Epithelial cell of proximal tubule (primary cell): ENCODE measurements around the gene LRMDA. TPM values are rescaled to one million over a fixed set of nuclear protein-coding genes. Genes with fewer than 3 reads are reported as not detected.

Experiments used
- DNase-seq: peaks from one replicate; pipeline ENCODE4 v3.0.0-alpha.2; 2011; ENCODE audit warnings: low read depth
- H3K4me3 ChIP-seq: 2 replicates; pipeline ENCODE4 v1.5.1; 2011; ENCODE audit warnings: low read depth, mild to moderate bottlenecking, low read length
- total RNA-seq: library from RNA; depleted of rRNA; stranded (reverse); fragments of >200 nt; gene quantifications from 2 replicates; pipeline ENCODE4 v1.2.3, GENCODE V29; 2015
- TF ChIP-seq, protein P1 (sequence below): conservative IDR thresholded peaks from 2 replicates; pipeline ENCODE4 v1.5.1; 2012; ENCODE audit warnings: low read depth, mild to moderate bottlenecking, low read length

LRMDA gene
- total RNA-seq, 1 donor from 2014 or later: 0.75 TPM

DNA sequence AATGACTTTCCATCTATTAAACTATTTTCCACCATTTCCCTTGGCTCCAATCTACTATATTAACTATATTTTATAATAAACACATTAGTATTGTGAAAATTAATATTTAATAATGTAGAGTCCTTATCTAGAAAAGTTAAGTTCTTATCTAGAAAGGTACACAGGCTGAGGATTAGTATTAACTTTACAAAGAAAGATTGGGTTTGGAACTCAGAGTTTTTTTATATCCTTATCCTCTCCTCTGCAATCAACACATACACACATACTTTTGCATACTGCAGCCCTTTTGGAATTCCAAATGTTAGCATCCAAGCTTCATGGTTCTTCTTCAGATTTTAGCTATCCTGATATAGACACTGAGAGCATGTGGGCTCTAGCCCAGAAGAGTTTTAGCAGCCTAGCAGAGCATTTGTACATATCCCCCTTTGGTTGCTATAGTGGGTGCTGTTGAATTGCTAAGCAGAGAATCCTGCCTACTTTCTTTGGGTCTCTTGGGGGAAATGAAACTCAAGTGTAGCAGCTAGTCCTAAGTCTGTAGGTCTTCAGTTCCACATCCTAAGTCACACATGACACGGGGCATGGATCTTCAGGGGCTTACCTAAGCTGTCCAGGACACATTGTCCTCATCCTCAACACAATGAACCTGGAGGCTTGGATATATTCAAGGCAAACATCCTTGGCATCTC is 874.6 kb downstream of the LRMDA start:
- TF ChIP-seq, protein P1, sequence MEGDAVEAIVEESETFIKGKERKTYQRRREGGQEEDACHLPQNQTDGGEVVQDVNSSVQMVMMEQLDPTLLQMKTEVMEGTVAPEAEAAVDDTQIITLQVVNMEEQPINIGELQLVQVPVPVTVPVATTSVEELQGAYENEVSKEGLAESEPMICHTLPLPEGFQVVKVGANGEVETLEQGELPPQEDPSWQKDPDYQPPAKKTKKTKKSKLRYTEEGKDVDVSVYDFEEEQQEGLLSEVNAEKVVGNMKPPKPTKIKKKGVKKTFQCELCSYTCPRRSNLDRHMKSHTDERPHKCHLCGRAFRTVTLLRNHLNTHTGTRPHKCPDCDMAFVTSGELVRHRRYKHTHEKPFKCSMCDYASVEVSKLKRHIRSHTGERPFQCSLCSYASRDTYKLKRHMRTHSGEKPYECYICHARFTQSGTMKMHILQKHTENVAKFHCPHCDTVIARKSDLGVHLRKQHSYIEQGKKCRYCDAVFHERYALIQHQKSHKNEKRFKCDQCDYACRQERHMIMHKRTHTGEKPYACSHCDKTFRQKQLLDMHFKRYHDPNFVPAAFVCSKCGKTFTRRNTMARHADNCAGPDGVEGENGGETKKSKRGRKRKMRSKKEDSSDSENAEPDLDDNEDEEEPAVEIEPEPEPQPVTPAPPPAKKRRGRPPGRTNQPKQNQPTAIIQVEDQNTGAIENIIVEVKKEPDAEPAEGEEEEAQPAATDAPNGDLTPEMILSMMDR: no peak
- no peak overlapping the region for H3K4me3 ChIP-seq
- DNase-seq: no peak

DNA sequence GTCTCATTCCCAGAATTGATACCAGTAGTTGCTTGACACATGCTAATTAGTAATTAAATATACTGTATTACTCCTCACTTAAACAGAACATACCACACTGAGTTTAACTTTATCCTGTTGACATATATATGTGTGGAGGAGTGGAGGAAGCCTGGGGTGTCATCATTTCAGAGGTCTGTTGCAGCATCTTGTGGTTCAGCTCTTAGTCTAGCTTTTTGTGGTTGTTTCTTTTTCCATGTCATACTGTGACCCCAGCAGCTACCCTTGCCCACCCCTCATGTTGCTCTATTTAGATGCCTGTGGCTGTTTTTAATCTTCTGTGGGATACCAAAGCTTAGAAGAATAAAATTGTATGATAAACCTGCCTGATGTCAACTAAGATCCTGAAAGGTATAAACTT is 875.4 kb downstream of the LRMDA start:
- no peak overlapping the region for H3K4me3 ChIP-seq
- no peak for DNase-seq
- TF ChIP-seq, protein P1: no peak

DNA sequence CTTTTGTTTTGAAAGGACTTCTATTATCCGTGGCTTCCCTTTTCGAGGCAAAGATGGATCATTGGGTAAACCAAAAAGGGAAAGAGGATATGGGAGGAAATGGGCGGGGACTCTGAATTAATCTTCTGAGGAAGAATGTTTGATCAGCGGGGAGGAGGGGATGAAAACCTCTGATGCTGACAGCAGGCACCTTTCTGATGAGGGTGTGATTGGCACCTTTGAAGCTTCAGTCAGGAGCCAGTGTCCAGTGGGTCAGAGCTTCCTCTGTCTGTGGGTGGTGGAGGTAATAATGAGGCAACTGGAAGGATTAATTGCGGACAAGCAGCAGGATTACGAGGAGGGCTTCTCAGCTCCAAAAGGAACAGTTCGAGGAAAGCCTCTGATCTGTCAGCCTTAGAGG is 877.6 kb downstream of the LRMDA start:
- H3K4me3 ChIP-seq: no peak overlapping the region
- no peak for DNase-seq
- TF ChIP-seq, protein P1: no peak

DNA sequence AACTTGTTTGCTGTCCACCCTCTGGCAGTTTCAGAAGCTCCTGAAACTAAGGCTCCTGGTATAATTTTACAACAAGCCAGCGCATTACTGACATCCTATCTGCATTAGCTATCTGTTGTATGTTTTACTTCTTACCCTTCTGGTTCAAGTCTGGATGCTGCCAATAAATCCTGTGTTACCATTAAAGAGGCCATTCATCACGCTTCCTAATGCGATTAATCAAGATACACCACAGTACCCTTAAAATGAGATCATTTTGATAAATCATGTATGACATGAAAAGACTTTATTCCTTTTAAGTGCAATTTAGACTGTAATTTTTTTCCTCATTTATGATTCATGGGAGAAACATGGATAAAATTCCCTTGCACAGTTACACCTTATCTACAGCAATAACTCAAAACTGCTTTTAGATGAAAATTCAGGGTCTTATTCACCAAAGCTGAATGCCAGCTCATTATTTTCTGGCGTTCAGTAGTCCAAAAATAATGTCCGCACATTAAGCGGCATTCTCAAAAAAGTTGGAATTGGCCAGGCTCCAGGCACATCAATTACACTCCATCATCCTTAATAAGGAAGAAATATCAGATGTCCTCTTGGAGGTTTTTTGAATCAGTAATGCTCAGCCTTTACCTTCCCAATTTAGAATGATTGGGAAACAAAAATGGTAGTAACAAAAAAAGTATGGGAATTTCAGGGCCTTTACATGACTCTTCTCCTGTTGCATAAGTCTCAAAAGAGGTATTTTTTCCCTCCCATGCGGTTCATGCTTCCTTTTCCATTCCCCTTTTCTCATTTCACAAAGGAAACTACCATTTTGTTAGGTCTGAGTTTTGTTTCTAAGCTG is 878.5 kb downstream of the LRMDA start:
- DNase-seq: no peak
- no peak overlapping the region for H3K4me3 ChIP-seq
- TF ChIP-seq, protein P1: no peak

DNA sequence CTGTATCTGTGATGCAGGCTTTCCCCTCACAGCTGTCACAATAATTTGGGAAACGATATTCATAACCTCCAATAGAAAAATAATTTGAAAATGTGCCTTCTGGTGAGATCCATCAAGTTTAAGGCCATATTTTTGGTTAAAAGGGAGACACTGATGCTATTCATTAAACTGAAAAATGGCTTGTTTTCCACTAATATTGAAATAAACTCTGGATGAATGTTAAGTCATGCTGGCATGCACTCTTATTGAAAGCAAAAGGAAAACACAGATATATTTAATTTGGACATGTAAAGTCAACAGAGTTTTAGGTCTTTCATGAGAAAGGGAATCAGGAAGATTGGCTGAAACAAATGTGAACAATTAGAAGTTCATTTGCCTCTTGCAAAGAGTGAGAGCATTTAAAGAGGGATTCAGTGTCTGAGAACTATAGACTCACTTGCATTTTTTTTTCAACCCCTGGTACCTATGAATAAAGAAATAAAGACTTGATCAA is 879.2 kb downstream of the LRMDA start:
- TF ChIP-seq, protein P1: no peak
- H3K4me3 ChIP-seq: no peak overlapping the region
- no peak for DNase-seq

DNA sequence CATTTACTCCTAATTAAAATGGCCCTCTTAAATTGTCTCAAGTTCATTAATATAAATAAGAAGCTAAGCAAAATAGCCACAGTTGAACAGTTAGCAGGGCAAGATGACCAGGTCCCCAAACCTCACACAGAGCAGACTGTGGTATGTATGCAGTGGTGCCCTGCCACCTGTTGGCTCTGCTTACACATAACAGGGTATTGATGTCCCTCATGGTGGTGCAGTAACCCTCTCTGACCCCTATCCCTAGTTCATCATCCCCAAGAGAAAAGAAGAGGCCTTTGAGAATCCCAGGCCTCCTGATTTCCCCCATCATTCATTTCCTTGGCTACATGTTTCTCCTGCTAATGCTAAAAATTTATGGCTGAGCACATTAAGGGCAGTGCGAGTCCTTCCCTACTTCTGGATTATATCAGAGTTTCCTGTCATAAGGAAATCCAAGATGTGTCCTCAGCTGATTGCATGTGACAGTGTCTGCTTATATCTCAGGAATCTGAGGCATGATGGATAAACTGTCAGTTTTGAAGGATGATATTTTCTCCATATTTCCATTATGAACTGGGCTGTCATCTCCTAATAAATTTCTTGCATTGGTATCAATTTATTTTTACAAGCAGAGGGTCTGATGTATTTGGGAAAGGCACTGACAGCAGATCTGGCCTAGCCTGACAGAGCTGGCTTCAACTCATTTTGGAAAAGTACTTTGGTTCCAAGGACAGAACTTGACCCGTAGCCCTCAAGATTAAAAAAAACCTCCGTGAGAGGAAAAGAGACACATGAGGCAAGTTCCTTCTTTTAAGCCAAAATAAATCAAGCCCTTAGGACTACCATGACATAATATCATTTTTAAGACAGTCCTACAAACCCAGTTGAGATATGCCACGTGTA is 880.6 kb downstream of the LRMDA start:
- TF ChIP-seq, protein P1: peak; percentile 73
- no peak for DNase-seq

More for the DNA sequence above, 880.6 kb downstream of the LRMDA start:
- no peak overlapping the region for H3K4me3 ChIP-seq
